ENCODE data around the gene ITPR1. TPM values are rescaled to one million over a fixed set of nuclear protein-coding genes. Genes with fewer than 3 reads are reported as not detected.
A peak's percentile ranks its signal among the peaks of the same experiment; 100 is the strongest.

Gene ITPR1
- total RNA-seq, 1 donor from 2014 or later, result 143 TPM

DNA sequence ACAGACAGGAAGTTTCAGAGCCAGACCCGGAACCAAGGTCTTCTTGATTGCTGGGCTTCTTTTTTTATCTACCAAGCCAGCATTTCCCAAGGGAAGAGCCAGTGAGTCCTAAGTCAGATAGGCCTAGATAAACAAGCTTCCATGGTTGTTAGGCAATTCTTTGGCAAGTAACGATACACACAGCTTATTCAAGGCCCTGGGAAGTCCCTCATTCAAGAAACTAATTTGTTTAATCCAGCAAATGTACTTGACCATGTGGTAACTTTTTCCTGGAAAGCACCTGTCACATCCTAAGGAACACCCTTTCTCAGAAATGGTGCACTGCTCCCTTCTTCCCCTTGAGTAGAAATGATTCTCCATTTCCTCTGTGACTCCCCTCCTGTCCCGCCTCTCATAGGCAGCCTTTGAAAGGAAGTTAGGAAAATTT, 209.9 kb downstream of the ITPR1 start:
- H3K4me1 Mint-ChIP-seq, result no peaks in the 10 kb centered on the region
- no peaks in the 10 kb centered on the region for H3K9me3 Mint-ChIP-seq
- H3K36me3 Mint-ChIP-seq (ENCODE audit: low read depth), result peaks cover 95% of the 10 kb centered on the region
- H3K27ac Mint-ChIP-seq, result no peak overlapping the region
- H3K4me3 Mint-ChIP-seq, result no peak overlapping the region
- intact Hi-C loops (cut with micrococcal nuclease), result no loop called here
- H3K27me3 Mint-ChIP-seq, result no peaks in the 10 kb centered on the region
- ChIA-PET CTCF (interaction anchor here (2.3 kb wide), 1 partner anchor 9 kb away, joined by 11 read pairs; no protein-coding TSS in a partner anchor), POLR2A (no interaction called here)
- TF ChIP-seq, protein P1, sequence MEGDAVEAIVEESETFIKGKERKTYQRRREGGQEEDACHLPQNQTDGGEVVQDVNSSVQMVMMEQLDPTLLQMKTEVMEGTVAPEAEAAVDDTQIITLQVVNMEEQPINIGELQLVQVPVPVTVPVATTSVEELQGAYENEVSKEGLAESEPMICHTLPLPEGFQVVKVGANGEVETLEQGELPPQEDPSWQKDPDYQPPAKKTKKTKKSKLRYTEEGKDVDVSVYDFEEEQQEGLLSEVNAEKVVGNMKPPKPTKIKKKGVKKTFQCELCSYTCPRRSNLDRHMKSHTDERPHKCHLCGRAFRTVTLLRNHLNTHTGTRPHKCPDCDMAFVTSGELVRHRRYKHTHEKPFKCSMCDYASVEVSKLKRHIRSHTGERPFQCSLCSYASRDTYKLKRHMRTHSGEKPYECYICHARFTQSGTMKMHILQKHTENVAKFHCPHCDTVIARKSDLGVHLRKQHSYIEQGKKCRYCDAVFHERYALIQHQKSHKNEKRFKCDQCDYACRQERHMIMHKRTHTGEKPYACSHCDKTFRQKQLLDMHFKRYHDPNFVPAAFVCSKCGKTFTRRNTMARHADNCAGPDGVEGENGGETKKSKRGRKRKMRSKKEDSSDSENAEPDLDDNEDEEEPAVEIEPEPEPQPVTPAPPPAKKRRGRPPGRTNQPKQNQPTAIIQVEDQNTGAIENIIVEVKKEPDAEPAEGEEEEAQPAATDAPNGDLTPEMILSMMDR (IDR thresholded peaks at IDR 0.05), result no peak
- DNase-seq, result no peak
- no peak for ATAC-seq (ENCODE audit: low read depth)

DNA sequence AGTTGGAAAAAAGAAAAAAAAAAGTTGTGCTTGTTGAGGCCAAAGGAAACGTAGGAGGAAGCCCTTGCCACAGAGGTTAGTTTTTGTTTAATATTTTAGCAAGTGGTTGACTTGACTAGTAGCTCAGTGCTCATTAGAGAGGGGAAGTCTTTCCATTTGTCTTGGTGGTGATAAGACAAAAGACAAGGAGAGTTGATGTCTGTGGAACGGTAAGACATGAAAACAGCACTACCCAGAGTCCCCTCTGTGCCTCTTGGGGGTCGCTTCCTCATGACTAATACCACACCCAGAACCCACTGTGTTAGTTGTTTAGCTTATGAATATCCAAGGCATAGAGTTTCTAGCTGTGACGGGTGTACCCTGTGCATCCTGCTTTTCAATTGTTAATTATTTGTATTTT, 211.4 kb downstream of the ITPR1 start:
- ChIA-PET POLR2A (no interaction called here), CTCF (no interaction called here)
- Mint-ChIP-seq H3K9me3 (no peaks in the 10 kb centered on the region), H3K27me3 (no peaks in the 10 kb centered on the region), H3K4me1 (no peaks in the 10 kb centered on the region), H3K4me3 (no peak overlapping the region), H3K36me3 (ENCODE audit: low read depth) (peaks cover 97% of the 10 kb centered on the region), H3K27ac (peak overlapping the region; percentile 3)
- TF ChIP-seq, protein P1 (IDR thresholded peaks at IDR 0.05), result no peak
- no peak for ATAC-seq (ENCODE audit: low read depth)
- intact Hi-C loops (cut with micrococcal nuclease), result no loop called here
- DNase-seq, result no peak

DNA sequence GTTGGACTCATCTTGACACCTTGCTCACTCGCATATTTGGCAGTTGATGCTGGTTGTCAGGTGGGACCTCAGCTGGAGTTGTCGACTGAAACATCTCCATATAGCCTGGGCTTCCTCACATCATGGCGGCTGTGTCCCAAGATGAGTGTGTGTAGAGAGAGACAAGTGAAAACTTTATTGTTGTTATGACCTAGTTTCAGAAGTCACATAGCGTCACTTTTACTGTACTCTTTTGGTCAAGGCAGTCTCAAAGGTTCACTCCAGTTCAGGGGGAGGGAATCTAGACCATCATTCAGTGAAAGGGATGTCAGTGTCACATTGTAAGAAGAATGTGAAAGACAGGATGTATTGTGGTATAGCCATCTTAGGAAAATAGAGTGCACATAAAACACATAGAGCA, 214.2 kb downstream of the ITPR1 start:
- H3K36me3 Mint-ChIP-seq (ENCODE audit: low read depth), result peaks cover 93% of the 10 kb centered on the region
- ChIA-PET POLR2A (no interaction called here), CTCF (no interaction called here)
- H3K27ac Mint-ChIP-seq, result no peak overlapping the region
- H3K9me3 Mint-ChIP-seq, result no peaks in the 10 kb centered on the region
- ATAC-seq (ENCODE audit: low read depth) (no peak), DNase-seq (no peak)
- TF ChIP-seq, protein P1 (IDR thresholded peaks at IDR 0.05), result no peak
- intact Hi-C loops (cut with micrococcal nuclease), result no loop called here
- H3K4me1 Mint-ChIP-seq, result peaks cover 2% of the 10 kb centered on the region
- H3K27me3 Mint-ChIP-seq, result no peaks in the 10 kb centered on the region
- H3K4me3 Mint-ChIP-seq, result no peak overlapping the region

DNA sequence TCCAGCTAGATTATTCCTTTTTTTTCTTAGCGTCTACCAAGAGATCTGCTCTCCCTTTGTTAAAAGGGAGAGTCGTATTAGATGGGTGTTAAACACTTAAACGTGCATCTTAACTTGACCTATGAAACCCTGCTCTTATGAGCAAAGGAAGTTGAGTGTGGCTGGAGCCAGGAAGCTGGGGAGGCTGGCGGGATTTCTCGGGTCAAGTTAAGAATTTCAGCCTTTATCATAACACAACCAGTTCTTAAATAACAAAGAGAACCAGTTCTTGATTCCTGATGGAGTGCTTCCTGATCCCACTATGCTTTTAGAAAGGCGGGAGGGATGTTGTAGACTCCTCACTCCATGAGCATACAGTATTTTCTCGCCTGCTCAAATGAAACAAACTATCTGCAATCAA, 215.1 kb downstream of the ITPR1 start:
- POLR2A ChIA-PET, result no interaction called here
- peaks cover 2% of the 10 kb centered on the region for H3K4me1 Mint-ChIP-seq

DNA sequence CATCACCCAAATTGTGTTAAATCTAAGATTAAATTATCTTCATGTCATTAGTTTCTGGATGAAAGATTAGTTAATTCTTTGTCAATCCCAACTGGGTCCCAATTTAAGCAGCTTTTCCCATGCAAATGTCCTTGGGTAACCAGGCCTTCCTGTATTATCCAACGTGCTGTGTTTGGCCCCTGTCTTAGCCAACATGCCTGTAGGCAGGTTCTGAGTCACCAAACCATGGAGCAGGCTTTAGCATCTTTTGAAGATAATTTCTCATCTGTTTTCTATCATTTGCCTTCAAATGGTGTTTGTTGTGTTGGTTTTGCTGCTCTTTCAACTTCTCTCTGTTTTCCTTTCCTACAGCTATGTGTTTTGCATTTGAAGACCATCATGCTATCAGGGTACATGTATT, 216.2 kb downstream of the ITPR1 start:
- ChIA-PET CTCF (interaction anchor here (1.2 to 6.9 kb wide), 3 partner anchors 22 to 348 kb away, joined by 3 to 219 read pairs (median 4); no protein-coding TSS in a partner anchor), POLR2A (no interaction called here)
- intact Hi-C loops (cut with micrococcal nuclease), result no loop called here
- Mint-ChIP-seq H3K4me3 (no peak overlapping the region), H3K4me1 (peaks cover 2% of the 10 kb centered on the region), H3K36me3 (ENCODE audit: low read depth) (peaks cover 94% of the 10 kb centered on the region), H3K27ac (peak overlapping the region; percentile 2), H3K27me3 (no peaks in the 10 kb centered on the region), H3K9me3 (no peaks in the 10 kb centered on the region)
- TF ChIP-seq, protein P1 (IDR thresholded peaks at IDR 0.05), result no peak
- ATAC-seq (ENCODE audit: low read depth) (no peak), DNase-seq (no peak)

More for the DNA sequence above, 215.1 kb downstream of the ITPR1 start:
- Mint-ChIP-seq H3K27me3 (no peaks in the 10 kb centered on the region), H3K4me3 (no peak overlapping the region), H3K9me3 (no peaks in the 10 kb centered on the region), H3K36me3 (ENCODE audit: low read depth) (peaks cover 93% of the 10 kb centered on the region), H3K27ac (no peak overlapping the region)
- CTCF ChIA-PET, result interaction anchor here (1.2 kb wide), 1 partner anchor 350 kb away, joined by 3 read pairs; no protein-coding TSS in a partner anchor
- no peak for DNase-seq
- no peak for ATAC-seq (ENCODE audit: low read depth)
- intact Hi-C loops (cut with micrococcal nuclease), result no loop called here
- TF ChIP-seq, protein P1 (IDR thresholded peaks at IDR 0.05), result no peak

Data from activated B cell treated with CpG ODN at 0.5 μM for 24 hours (primary cell).